ENCODE measurements around the gene NCOA7.

The NCOA7 gene
- 106 to 219 reads per million in 2 experiments for total RNA-seq

DNA sequence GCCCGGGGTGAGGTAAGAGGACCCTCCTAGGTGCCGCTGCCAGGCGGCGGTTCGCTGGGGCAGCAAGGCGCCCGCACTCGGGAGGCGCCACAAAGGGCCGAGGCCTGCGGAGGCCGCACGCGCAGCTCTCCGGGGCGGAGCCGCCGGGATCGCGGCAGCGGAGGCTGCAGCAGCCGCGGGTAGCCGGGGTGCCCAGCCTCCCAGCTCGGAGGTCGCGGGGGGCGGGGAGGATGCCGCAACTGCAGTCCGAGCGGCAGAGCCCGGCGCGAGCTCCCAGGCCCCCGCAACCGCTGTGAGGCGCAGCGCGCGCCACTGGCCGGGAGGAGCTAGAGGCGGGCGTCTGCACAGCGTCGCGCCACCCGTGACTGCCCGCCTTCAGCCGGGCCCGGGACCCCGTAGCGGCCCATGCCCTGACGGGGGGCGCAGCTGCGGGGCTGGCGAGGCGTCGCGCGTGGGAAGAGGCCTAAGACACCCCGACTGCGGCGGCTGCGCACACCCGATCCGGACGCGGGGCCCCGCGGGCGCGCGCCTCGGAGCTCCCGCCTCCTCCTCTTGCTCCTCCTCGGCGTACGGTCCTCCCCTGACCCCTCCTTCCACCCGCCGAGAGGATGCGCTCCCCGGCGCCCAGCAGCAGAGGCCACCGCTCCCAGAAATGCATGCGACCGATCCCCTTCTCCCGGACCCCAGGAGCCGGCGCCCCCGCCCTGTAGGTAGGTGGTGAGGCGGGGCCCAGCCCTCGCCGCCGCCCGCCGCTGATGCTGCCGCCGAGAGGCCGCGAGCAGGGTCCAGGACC lies at the start of gene NCOA7:
Gene NCOA7 (plus strand): TSS at position 603 of the 793 bp plus-strand sequence. CDS start 24,395 bp downstream, outside the sequence.
- DNase-seq (ENCODE audit: low read depth) = peak; percentile 68

GRCh38 chr6:125741336-125741735 lies 49.4 kb upstream of the NCOA7 start:
- DNase-seq (ENCODE audit: low read depth) = no peak

DNA sequence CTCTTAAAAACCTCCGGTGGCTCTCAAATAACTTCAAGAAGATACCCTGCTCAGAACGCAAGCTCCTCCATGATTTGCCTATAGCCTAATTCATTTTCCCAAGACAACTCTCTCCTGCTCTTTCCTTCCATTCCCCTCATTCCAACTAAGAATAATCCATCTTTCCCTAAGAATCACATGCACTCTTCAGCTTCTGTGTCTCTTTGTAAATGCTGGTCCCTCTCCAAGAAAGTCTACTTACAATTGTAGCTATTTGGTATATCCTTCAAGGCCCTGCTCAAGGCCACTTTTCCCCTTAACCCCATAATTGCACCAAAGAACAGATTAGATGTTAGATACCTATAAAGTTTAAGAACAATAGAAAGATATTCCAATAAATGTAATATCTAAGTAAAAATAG lies 48.7 kb upstream of the NCOA7 start:
- no peak for DNase-seq (ENCODE audit: low read depth)

DNA sequence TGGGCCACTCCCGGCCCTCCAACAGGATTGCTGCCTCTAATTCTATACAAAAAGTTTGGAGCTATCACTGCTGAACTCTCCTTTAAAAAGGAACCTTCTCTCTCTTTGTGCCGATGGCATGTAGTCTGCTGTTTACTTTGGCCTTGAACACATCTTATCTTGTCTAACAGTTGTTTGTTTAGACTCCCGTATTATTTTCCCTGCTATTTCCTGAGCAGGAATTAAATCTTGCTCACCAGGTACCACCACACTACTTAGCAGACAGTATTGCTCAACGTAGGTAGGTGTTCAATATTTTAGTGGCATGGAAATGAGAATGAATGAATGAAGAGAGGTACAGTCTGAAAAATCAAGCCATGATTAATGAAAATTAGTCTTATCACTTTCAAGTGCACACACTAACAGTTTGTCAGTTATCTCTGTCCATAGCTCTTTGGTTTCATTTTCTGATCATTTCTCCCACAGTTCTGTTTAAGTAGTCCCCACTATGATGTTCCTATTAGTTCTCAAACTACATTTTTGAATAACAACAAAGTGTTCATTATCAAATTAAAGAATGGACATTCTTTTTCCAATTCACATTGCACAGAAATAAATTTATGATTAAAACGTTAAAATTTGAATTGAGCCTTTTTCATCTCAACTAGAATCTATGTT lies 48.2 kb upstream of the NCOA7 start:
- DNase-seq (ENCODE audit: low read depth) = no peak

DNA sequence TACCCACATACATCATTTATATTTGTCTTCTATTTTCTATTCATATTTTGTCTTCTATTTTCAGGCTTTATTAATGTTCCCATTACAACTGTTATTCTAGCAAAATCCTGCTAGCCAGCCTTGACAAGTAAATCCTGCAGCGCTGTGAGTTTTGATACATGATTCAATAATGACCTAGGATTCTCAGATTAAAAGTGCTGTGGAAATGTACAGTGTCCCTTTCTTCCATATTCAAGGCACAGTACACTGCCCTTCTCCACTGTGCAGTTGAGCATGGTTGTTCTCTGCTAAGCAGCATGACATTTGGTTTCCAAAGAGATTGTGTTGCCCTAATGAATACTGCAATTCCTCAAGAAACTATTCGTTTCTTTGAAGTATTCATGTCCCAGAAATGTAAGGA lies 47.2 kb upstream of the NCOA7 start:
- DNase-seq (ENCODE audit: low read depth) = no peak

GRCh38 chr6:125745281-125746018 lies 45.3 kb upstream of the NCOA7 start:
- DNase-seq (ENCODE audit: low read depth) = no peak

- DNase-seq (ENCODE audit: low read depth) = no peak
Observed at GRCh38 chr6:125746019-125746414, 44.7 kb upstream of the NCOA7 start.

- peak; percentile 58 for DNase-seq (ENCODE audit: low read depth)
Observed at GRCh38 chr6:125746731-125747588, 43.8 kb upstream of the NCOA7 start.

- no peak for DNase-seq (ENCODE audit: low read depth)
Observed at GRCh38 chr6:125747589-125748405, 43.0 kb upstream of the NCOA7 start.

GRCh38 chr6:125748406-125749172 lies 42.2 kb upstream of the NCOA7 start:
- DNase-seq (ENCODE audit: low read depth) = no peak

DNA sequence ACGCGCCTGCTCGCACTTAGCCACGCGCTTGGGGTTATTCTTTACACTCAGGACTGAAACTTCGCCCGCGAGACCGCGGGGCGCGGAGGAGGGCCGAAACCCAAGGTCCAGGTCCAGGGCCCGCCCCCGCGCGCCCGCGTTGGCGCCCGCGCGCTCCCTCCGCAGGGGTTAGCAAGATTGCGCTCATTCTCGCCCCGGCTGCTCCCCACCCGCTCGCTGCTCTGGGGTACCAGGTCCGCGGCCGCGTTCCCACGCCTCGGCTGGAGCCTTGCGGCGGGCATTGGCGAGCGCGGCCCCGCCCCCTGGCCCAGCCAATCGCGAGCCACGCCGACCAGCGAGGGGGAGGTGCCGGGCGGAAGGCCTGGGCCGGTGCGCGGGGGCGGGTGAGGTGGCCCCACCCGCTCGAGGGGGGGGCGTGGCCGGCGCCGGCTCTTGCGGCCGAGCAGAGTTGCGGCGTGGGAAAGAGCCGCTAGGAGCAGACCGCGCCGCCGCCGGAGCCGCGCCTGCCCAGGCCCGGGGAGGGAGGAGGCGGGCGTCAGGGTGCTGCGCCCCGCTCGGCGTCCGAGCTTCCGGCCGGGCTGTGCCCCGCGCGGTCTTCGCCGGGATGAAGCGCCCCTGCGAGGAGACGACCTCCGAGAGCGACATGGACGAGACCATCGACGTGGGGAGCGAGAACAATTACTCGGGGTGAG lies 41.4 kb upstream of the NCOA7 start, which contains the start of gene HEY2:
Gene HEY2 (plus strand): TSS at position 460 of the 692 bp plus-strand sequence. CDS start 145 bp downstream, at position 605.
- peak; percentile 59 for DNase-seq (ENCODE audit: low read depth)

DNA sequence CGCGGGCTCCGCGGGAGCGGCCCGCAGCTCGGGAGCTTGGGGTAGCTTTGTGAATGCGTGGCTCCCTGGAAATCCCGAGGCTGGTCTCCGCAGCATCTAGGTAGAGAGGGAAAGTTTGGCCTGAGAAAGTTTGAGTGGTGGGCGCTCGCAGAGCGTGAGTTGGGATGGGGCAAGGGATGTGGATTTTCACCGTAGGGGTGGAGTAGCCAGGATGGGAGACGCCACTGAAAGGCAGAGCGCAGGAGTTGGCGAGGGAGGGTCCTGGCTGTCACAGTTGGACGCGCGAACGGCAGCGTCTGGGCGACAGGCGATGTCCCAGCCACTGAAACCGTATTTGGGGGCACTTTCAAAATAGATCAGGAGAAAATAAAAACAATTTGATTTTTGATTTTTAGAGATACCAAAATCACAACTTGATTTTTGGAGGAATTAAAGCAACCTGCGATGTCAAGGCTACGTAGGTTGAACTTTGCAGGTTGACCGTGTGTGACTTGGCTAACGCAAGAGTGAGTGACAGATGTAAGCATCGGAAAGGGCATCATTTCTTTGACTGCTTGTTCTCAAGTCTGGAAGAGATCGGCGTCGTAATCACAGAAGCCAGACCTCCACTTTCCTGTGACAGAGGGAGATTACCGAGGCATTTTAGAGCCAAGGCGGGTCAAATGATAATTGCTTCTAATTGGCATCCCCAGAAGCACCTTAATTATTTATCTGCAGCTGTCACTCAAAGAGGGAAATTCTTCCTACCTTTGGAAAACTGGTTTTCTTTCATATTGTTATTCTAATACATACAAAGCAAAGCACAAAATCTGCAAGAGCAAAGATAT lies 40.7 kb upstream of the NCOA7 start:
- no peak for DNase-seq (ENCODE audit: low read depth)

DNA sequence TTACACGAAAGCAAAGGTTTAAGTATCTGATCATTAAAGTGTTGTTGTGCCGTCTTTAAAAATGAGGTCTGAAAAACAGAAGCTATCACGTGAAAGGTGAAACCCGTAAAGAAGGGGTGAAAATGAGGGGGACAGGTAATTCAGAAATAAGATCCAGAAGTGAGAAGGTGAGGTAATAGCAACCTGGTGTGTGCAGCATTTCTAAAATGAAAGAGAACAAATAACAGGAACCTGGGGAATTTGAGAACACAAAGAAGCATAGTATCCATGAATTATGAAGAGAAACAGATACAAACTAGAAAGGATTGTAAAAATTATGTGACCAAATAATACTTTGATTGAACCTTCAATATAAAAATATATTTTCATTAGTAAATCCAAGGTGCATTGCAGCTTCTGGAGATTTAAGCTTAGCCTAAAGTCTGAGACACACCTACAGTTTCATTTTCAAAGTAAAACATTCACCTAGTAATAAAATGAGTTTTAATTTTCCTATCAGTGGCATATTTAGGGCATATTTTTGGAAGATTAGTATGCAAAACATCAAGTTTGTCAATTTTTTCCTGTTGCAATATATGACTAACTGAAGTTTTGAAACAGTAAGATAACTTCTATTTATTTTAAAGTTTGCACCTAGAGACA lies 39.9 kb upstream of the NCOA7 start:
- no peak for DNase-seq (ENCODE audit: low read depth)

DNA sequence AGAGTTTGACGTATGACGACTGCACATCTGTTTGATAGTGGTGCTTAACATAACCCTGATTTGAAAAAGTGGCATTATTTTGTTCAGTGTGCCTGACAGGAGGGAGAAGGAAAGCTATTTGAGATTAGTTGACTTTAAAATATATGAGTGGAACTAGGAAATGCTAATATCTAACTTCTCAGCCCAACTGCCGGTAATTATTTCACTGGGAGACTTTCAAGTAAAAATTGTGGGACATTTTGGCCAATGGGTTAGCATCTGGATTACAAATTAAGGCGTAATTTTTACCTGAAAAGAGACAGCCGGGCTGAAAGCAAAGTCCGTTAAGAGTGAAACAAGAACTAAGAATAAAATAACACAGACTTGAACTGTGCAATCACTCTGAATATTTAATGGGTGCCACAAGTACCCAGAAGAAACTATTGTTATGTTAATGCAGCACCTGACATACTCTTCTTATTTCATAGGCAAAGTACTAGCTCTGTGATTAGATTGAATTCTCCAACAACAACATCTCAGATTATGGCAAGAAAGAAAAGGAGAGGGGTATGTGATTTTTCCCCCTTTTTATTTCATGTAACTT lies 39.3 kb upstream of the NCOA7 start:
- no peak for DNase-seq (ENCODE audit: low read depth)

DNA sequence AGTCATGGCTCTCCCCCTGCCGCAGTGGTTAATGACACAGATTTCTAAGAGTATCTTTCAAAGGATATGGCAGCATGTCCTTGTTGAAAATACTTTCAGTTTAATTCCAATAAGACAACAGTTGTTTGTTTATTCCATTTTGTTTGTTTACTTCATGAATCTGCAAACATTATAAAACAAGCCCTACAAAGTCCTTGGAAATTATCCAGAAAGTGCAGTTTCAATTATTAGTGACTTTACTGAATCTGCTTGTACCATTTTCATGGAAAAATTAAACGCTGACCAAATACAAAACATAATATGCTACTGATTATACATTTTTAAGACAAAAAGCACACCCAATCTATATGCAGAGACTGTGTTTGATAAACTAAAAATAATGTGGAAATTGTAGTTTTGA lies 38.0 kb upstream of the NCOA7 start:
- DNase-seq (ENCODE audit: low read depth) = no peak

GRCh38 chr6:125753218-125753936 lies 37.4 kb upstream of the NCOA7 start:
- no peak for DNase-seq (ENCODE audit: low read depth)

DNA sequence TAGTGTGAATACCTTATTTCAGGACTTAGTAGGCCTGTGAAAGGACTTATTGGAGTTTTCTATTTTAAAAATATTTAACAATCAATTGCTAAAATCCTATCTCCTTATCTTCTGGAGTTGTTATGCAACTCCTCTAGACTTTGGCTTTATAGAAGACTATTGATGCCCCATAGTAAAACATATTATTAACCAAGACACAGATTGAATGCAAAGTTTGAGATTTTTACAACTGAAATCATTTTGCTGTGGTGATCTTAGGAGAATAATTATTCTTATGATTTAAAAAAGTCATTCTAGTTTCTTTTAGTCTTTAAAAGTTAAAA lies 36.9 kb upstream of the NCOA7 start:
- no peak for DNase-seq (ENCODE audit: low read depth)

Data from T follicular helper cell (primary cell).